K562 (cell line): ENCODE data around the gene CERCAM. TPM values are rescaled to one million over a fixed set of nuclear protein-coding genes. Genes with fewer than 3 reads are reported as not detected.

Experiments
- ATAC-seq: fragments of 200-7000 bp; cut with Tn5 transposase; 3 replicates; pipeline ENCODE4 v1.9.1; 2020; ENCODE audit warnings: moderate library complexity
- BruUV-seq: library from RNA; stranded (reverse); fragments of 400-500 nt; replicated peaks from 2 replicates; lab custom pipeline; 2021; lab: Mats Ljungman, UMichigan
- CTCF ChIA-PET: fragments of 300-600 bp; formaldehyde crosslinking; extraction: SDS; loops from one replicate; lab custom pipeline; 2021; ENCODE audit warnings: low intra/inter-chr PET ratio; lab: Yijun Ruan, JAX
- POLR2A ChIA-PET: fragments of 300-600, 350-650 bp; sonication (Branson Sonifier 250); formaldehyde crosslinking; extraction: SDS; loops from one replicate; lab custom pipeline; 2021; ENCODE audit warnings: antibody characterized with exemption, inconsistent platforms; lab: Yijun Ruan, JAX
- DNase-seq, 4 experiments: peaks; one replicate each; pipeline versions ENCODE4 v3.0.0 to v3.0.0-alpha.2; 2011 to 2018; ENCODE audit warnings: low spot score in 3 of 4, mixed read lengths in 3 of 4; ENCODE audit errors: extremely low read depth in 1 of 4
- FAIRE-seq: peaks from 2 replicates; lab custom pipeline; 2011; peaks lifted over from hg19 to GRCh38; lab: Jason Lieb, UNC
- H2AFZ ChIP-seq: 2 replicates; pipeline ENCODE4 v1.6.0; 2011; ENCODE audit warnings: low read depth, low read length, control low read depth, inconsistent platforms
- H3K27ac ChIP-seq: fragments of 200-600 bp; 3 replicates; pipeline ENCODE4 v1.8.0; 2011; ENCODE audit warnings: low read depth, mild to moderate bottlenecking, control low read depth, inconsistent platforms, low read length, moderate library complexity, mixed read lengths; ENCODE audit errors: extremely low read depth
- H3K27me3 ChIP-seq, 2 experiments: fragments of 300-600 bp in 1 of 2; 2 replicates in 1 of 2; 3 replicates in 1 of 2; pipeline versions ENCODE4 v1.6.0 to v1.8.0; 2011; ENCODE audit warnings: inconsistent platforms in 2 of 2, low read length in 2 of 2, mild to moderate bottlenecking in 1 of 2, mixed read lengths in 1 of 2, moderate library complexity in 1 of 2; ENCODE audit not compliant: control insufficient read depth in 2 of 2, insufficient read depth in 2 of 2
- H3K36me3 ChIP-seq: fragments of 300-600 bp; 3 replicates; pipeline ENCODE4 v1.8.0; 2011; ENCODE audit warnings: mild to moderate bottlenecking, low read length, inconsistent platforms; ENCODE audit not compliant: control insufficient read depth, insufficient read depth
- H3K4me1 ChIP-seq, 2 experiments: fragments of 200-600 bp in 1 of 2; replicated peaks in 1 of 2; 2 replicates in 1 of 2; 3 replicates in 1 of 2; pipeline versions ENCODE4 v1.5.1 to v1.8.0; 2011; ENCODE audit warnings: inconsistent platforms in 2 of 2, low read length in 2 of 2, mild to moderate bottlenecking in 1 of 2, mixed read lengths in 1 of 2, moderate library complexity in 1 of 2; ENCODE audit not compliant: control insufficient read depth in 2 of 2, insufficient read depth in 2 of 2
- H3K4me2 ChIP-seq: 2 replicates; pipeline ENCODE4 v1.6.1; 2011; ENCODE audit warnings: low read length, control low read depth, inconsistent platforms, mixed read lengths; ENCODE audit not compliant: insufficient read depth
- H3K4me3 ChIP-seq: fragments of 200-600 bp; sonication (generic), shearing (Covaris generic); 2 replicates; pipeline ENCODE4 v1.5.1; 2016; ENCODE audit warnings: control low read depth, inconsistent platforms
- H3K79me2 ChIP-seq: fragments of 200-600 bp; 3 replicates; pipeline ENCODE4 v1.8.0; 2011; ENCODE audit warnings: low read length, inconsistent platforms; ENCODE audit not compliant: control insufficient read depth, insufficient read depth
- H3K9ac ChIP-seq, 2 experiments: 2 replicates each; pipeline versions ENCODE4 v1.6.0 to v1.6.1; 2011; ENCODE audit warnings: low read depth in 2 of 2, low read length in 2 of 2, control low read depth in 1 of 2, inconsistent platforms in 1 of 2, mild to moderate bottlenecking in 1 of 2, mixed read lengths in 1 of 2; ENCODE audit not compliant: insufficient read depth in 1 of 2
- H3K9me1 ChIP-seq: one replicate; pipeline ENCODE4 v1.6.0; 2011; ENCODE audit warnings: inconsistent platforms, mild to moderate bottlenecking, low read length, moderate library complexity; ENCODE audit not compliant: control insufficient read depth, insufficient read depth
- H3K9me3 ChIP-seq: replicated peaks from 2 replicates; pipeline ENCODE4 v1.5.1; 2011; ENCODE audit warnings: low read depth, low read length, inconsistent platforms; ENCODE audit not compliant: control insufficient read depth, insufficient read depth
- H4K20me1 ChIP-seq: replicated peaks from 2 replicates; pipeline ENCODE4 v1.6.1; 2011; ENCODE audit warnings: low read length, inconsistent platforms, mixed read lengths; ENCODE audit not compliant: control insufficient read depth, insufficient read depth
- ARID1B ChIP-seq: fragments of 450-650 bp; IDR thresholded peaks from 2 replicates; pipeline ENCODE4 v1.6.1; 2016; ENCODE audit warnings: antibody characterized with exemption, mild to moderate bottlenecking, inconsistent platforms
- CBX8 ChIP-seq: fragments of 200-600 bp; sonication (generic); IDR thresholded peaks from 2 replicates; pipeline ENCODE4 v1.6.1; 2012; ENCODE audit warnings: borderline replicate concordance, mixed run types, low read depth, mild to moderate bottlenecking, moderate library complexity, mixed read lengths, low read length, control low read depth, inconsistent platforms; ENCODE audit not compliant: poor library complexity, severe bottlenecking; ENCODE audit errors: extremely low read depth
- FOSL1 ChIP-seq: fragments of 200-800 bp; sonication (Bioruptor generic); conservative IDR thresholded peaks from 2 replicates; pipeline ENCODE4 v1.6.1; 2016; ENCODE audit warnings: missing genetic modification characterization, missing compliant biosample characterization
- LCOR ChIP-seq: sonication (generic); formaldehyde crosslinking; IDR thresholded peaks from 2 replicates; pipeline ENCODE4 v1.8.0; 2022; ENCODE audit warnings: mild to moderate bottlenecking, missing genetic modification reagents
- MEF2D ChIP-seq: conservative IDR thresholded peaks from 2 replicates; pipeline ENCODE4 v1.6.1; 2016; ENCODE audit warnings: low read depth, missing genetic modification characterization, missing compliant biosample characterization
- MITF ChIP-seq: IDR thresholded peaks from 2 replicates; pipeline ENCODE4 v1.6.1; 2014; ENCODE audit warnings: antibody characterized with exemption
- PHF20 ChIP-seq: fragments of 450-650 bp; IDR thresholded peaks from 2 replicates; pipeline ENCODE4 v1.6.1; 2018; ENCODE audit not compliant: partially characterized antibody
- POLR2A ChIP-seq: fragments of 450-650 bp; conservative IDR thresholded peaks from 2 replicates; pipeline ENCODE4 v1.6.1; 2016
- POLR2G ChIP-seq: fragments of 200-400 bp; formaldehyde crosslinking; IDR thresholded peaks from 2 replicates; pipeline ENCODE4 v1.6.1; 2017; ENCODE audit warnings: low read depth, mild to moderate bottlenecking, antibody characterized with exemption, low read length, moderate library complexity
- ZKSCAN3 ChIP-seq: fragments of 250-450 bp; sonication (Bioruptor Pico); IDR thresholded peaks from 2 replicates; pipeline ENCODE4 v1.4.0; 2020
- WGBS: fragments of 100-300 bp; shearing (Covaris generic); methylation state at CpG from one replicate; pipeline ENCODE4 v1.1.6; 2016; ENCODE audit warnings: low coverage, mixed read lengths; ENCODE audit not compliant: insufficient coverage; ENCODE audit errors: missing lambda C conversion rate; 5-methylcytosine and 5-hydroxymethylcytosine counted together
- in situ Hi-C: fragments of 300-500 bp; cut with MboI; formaldehyde crosslinking; loops from 4 replicates; pipeline ENCODE4 v1.15.0; 2018; ENCODE audit warnings: inconsistent platforms, mixed read lengths
- intact Hi-C: fragments of 100-400 bp; cut with micrococcal nuclease; formaldehyde crosslinking; loops from 2 replicates; pipeline ENCODE4 v1.14.2; 2022
- polyA plus RNA-seq, 8 experiments: library from polyadenylated mRNA; depleted of rRNA in 4 of 8; stranded (reverse) in 5 of 8; unstranded in 3 of 8; fragments of >200 nt; fragmentation: Nextera tagmentation in 2 of 8; fragmentation: Illumina TruSeq in 1 of 8; extraction: Ambion mirVana in 2 of 8; extraction: Trizol in 1 of 8; gene quantifications; 2 replicates each; pipeline versions ENCODE4 v1.2.1 to v1.2.3, GENCODE V29; 2011 to 2014; ENCODE audit warnings: inconsistent platforms in 1 of 8, missing spikeins in 1 of 8
- total RNA-seq, 7 experiments: library from RNA; depleted of rRNA in 6 of 7; stranded (reverse); fragments of >200 nt in 6 of 7; fragmentation: Illumina TruSeq in 2 of 7; extraction: Trizol in 2 of 7; gene quantifications; 2 replicates each; pipeline versions ENCODE4 v1.2.1 to v1.2.3, GENCODE V29; 2011 to 2021; ENCODE audit warnings: low replicate concordance in 1 of 7
- TF ChIP-seq, protein P1 (sequence below): fragments of 450-650 bp; IDR thresholded peaks from 2 replicates; pipeline ENCODE4 v1.6.1; 2016; ENCODE audit warnings: antibody characterized with exemption
- TF ChIP-seq, protein P2 (sequence below), 2 experiments: fragments of 250-450 bp in 1 of 2; fragments of 450-650 bp in 1 of 2; sonication (Bioruptor Pico) in 1 of 2; IDR thresholded peaks; 2 replicates each; pipeline versions ENCODE4 v1.6.1 to v1.8.0; 2016 to 2021; ENCODE audit warnings: mild to moderate bottlenecking in 2 of 2, moderate library complexity in 2 of 2, missing compliant biosample characterization in 1 of 2, missing genetic modification characterization in 1 of 2

The CERCAM gene
- total and polyA plus RNA-seq, 9 of the 15 experiments (the other 6 are each of a cell fraction or from before 2014, with no cell fraction given), result 0.75 to 24.0 (median 18.0) TPM

DNA sequence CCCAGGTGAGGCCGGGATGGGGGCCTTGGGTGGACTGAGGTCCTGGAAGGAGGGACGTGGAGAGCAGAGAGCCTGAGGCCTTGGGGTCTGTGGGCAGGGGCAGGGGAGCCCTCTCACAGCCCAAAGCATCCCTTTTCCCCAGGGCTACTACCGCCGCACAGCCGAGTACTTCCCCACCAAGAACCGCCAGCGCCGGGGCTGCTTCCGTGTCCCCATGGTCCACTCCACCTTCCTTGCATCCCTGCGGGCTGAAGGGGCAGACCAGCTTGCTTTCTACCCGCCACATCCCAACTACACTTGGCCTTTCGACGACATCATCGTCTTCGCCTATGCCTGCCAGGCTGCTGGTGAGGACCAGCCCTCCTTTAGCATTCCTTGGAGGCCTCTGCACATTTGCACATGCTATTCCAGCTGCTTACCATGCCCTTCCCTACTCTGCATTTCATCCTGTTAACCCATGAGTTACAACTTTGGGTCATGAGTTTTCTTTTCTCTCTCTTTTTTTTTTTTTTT is 3.7 kb downstream of the CERCAM start (continued):
- TF ChIP-seq ZKSCAN3 (CRISPR knock-in tag), result no peak

GRCh38 chr9:128428644-128429512 is 8.2 kb downstream of the CERCAM start:
- Histone ChIP-seq H4K20me1 (no peaks in the 10 kb centered on the region), H3K9ac (peak overlapping the region; percentile 78 to 79), H3K4me2 (peak overlapping the region; percentile 67), H3K27ac (peak overlapping the region; percentile 81), H3K79me2 (peaks cover 12% of the 10 kb centered on the region; the same call in 2 of the 3 replicates), H3K36me3 (peaks cover 17% of the 10 kb centered on the region; the same call in 2 of the 3 replicates), H3K4me1 (peaks cover 14 to 26% of the 10 kb centered on the region in 2 experiments; a peak in 4 of 5 replicates), H2AFZ (peak overlapping the region; percentile 85), H3K9me1 (no peaks in the 10 kb centered on the region), H3K9me3 (no peaks in the 10 kb centered on the region), H3K4me3 (peak overlapping the region; percentile 25), H3K27me3 (no peaks in the 10 kb centered on the region)
- POLR2A ChIA-PET, result interaction anchor here (0.6 to 1.2 kb wide), 9 partner anchors 9 to 652 kb away, joined by 3 read pairs; partner anchors contain the start of gene CERCAM
- intact Hi-C loops, result no loop called here
- 17% methylated on average over 22 of the region's 22 CpGs for WGBS
- CTCF ChIA-PET, result no interaction called here
- in situ Hi-C loops, result loop anchor here (10.0 kb wide), 1 partner anchor 286 kb away; no protein-coding TSS in a partner anchor
- DNase-seq, result peak; percentile 88 to 94 (median 88)
- ATAC-seq, result peak; percentile 94
- BruUV-seq, result TSS peak; percentile 92
- peak; percentile 98 for FAIRE-seq
- TF ChIP-seq, protein P1, sequence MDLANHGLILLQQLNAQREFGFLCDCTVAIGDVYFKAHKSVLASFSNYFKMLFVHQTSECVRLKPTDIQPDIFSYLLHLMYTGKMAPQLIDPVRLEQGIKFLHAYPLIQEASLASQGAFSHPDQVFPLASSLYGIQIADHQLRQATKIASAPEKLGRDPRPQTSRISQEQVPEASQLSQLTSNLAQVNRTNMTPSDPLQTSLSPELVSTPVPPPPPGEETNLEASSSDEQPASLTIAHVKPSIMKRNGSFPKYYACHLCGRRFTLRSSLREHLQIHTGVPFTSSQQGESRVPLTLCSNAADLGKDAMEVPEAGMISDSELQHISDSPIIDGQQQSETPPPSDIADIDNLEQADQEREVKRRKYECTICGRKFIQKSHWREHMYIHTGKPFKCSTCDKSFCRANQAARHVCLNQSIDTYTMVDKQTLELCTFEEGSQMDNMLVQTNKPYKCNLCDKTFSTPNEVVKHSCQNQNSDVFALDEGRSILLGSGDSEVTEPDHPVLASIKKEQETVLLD, result 0 out of 2 replicates have a peak, but pooled peaks have one; percentile 8
- peak; percentile 40; the same call in 1 of the 2 replicates for TF ChIP-seq ARID1B
- peak; percentile 66 for TF ChIP-seq PHF20
- TF ChIP-seq MITF, result peak; percentile 80; the same call in 1 of the 2 replicates
- no peak for TF ChIP-seq CBX8
- peak; percentile 91 for TF ChIP-seq POLR2G
- TF ChIP-seq, protein P2, sequence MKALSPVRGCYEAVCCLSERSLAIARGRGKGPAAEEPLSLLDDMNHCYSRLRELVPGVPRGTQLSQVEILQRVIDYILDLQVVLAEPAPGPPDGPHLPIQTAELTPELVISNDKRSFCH (CRISPR knock-in tag; IDR thresholded peaks at IDR 0.05), result no peak
- TF ChIP-seq, protein P2 (tag; IDR thresholded peaks at IDR 0.05), result no peak; the same call in 1 of the 2 replicates
- 0 out of 2 replicates have a peak, but pooled peaks have one; percentile 70 for TF ChIP-seq MEF2D (tag)
- peak; percentile 91 for TF ChIP-seq POLR2A
- peak; percentile 79; the same call in 1 of the 2 replicates for TF ChIP-seq LCOR (CRISPR knock-in tag)
- peak; percentile 57; the same call in 1 of the 2 replicates for TF ChIP-seq FOSL1 (tag)
